Measurements from ENCODE around the gene DYNLT2.
"Not testable (repeated sequence)": the region's sequence is repeated elsewhere in the genome, so short reads cannot be mapped to it uniquely, and the experiment has no call there.

DYNLT2 gene

DNA sequence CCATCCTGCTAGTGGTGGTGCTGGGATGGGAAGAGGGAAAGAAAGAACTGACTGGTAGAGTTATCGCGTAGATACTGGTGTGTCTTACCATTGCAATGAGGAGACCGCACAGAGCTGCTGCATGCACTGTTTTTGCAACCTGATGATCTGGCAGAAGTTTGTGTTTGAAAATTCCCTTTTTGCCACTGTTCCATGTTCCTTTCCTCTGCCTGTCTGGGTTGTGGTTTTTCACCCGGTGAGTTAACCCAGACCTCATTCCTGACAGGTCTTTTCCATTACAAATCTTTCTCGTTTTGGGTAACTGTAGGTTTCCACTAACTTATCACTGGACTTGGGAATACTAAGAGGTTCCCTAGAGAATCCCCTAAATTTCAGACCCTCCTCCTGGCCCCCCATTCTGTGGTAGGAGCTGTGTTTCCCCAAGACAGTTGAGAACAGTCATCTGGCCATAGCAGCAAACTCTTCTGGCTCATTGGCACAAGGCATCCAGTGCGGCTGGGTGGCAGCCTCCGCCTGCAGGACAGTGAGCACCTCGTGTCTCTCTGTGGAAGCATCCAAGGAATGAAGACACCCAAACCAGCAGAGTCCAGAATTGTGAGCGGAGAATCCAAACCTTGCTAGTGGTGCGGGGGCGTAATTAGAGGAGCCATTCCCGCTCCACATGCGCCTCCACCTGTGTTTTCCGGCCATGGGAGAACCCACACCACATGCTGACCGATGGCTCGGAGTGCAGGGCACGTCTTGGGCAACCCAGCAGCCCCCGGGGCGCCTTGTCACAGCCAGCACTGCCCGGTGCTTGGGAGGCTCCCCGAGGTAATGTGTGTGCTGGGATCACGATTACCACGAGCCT is 32.8 kb upstream of the DYNLT2 start:
- DNase-seq (ENCODE audit: low spot score), result no peak

DNA sequence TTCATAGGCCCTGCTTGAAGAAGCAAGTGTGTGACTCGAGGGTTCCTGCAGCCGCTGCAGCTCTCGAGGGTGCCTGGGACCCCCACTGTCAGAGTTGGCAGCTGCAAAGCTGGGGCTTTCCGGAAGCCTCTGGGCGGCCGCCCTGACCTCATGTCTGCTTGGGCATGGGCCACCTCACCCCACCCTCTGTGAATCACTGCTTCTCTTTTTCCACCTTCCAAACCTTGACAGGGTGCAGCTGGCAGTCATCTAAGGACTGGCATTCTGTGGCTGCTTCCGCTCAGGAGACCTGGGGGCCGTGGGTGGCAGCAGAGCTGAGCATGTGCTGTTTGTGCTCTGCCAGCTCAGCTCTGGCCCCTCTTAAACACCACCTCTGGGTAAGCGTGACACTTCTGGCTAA is 32.0 kb upstream of the DYNLT2 start:
- DNase-seq (ENCODE audit: low spot score), result no peak

DNA sequence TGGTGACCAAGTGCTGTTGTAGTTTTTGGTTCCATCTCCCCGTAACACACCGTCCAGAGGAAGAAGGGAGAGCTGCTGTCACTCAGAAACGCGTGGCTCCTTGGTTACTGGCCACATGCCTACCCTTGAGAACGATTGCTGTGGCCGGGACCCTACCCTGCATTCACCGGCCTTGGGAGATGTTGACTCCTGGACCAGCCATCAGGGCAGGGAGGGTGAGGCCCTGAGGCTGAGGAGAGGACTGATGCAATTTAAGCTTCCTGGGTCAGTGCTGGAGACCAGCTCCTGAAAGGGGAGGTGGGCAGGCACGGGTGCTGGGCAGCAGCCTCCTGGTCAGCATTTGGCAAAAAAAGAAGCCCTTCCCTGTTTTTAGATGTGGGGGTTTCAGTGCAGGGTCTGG is 31.6 kb upstream of the DYNLT2 start:
- no peak for DNase-seq (ENCODE audit: low spot score)

- DNase-seq (ENCODE audit: low spot score), result no peak
Measured at GRCh38 chr6:169780571-169781091, 29.3 kb upstream of the DYNLT2 start.

- no peak for DNase-seq (ENCODE audit: low spot score)
Measured at GRCh38 chr6:169779896-169780295, 28.5 kb upstream of the DYNLT2 start.

DNA sequence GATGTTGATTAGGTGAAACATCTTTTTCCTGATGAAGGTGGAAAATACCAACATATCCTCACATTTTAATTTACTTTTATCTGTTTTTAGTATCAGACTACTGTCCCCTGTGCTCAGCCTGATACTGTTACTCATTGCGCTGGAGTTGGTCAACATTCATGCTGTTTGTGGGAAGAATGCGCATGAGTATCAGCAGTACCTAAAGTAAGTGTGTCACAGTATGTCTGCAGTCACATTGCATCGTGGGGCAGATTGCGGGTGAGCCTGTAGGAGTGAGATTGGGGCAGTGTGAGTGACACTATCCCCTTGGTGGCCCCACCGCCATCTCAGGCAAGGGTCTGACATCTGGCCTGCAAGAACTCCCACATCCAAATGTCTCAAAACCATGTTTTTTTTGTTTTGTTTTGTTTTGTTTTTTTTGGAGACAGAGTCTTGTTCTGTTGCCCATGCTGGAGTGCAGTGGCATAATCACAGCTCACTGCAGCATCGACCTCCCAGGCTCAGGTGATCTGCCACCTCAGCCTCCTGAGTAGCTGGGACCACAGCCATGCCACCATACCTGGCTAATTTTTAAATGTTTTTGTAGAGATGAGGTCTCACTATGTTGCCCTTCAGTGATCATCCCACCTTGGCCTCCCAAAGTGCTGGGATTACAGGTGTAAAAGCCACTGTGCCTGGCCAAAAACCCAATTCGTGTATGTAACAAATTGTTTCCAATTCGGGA is 27.9 kb upstream of the DYNLT2 start:
- no peak for DNase-seq (ENCODE audit: low spot score)

- no peak for DNase-seq (ENCODE audit: low spot score)
Measured at GRCh38 chr6:169778646-169779045, 27.3 kb upstream of the DYNLT2 start.

- DNase-seq (ENCODE audit: low spot score), result no peak
Measured at GRCh38 chr6:169777896-169778295, 26.5 kb upstream of the DYNLT2 start.

- DNase-seq (ENCODE audit: low spot score), result no peak
Measured at GRCh38 chr6:169776379-169776778, 25.0 kb upstream of the DYNLT2 start.

GRCh38 chr6:169775321-169775720 is 23.9 kb upstream of the DYNLT2 start:
- no peak for DNase-seq (ENCODE audit: low spot score)

GRCh38 chr6:169774347-169774746 is 23.0 kb upstream of the DYNLT2 start:
- DNase-seq (ENCODE audit: low spot score), result no peak

DNA sequence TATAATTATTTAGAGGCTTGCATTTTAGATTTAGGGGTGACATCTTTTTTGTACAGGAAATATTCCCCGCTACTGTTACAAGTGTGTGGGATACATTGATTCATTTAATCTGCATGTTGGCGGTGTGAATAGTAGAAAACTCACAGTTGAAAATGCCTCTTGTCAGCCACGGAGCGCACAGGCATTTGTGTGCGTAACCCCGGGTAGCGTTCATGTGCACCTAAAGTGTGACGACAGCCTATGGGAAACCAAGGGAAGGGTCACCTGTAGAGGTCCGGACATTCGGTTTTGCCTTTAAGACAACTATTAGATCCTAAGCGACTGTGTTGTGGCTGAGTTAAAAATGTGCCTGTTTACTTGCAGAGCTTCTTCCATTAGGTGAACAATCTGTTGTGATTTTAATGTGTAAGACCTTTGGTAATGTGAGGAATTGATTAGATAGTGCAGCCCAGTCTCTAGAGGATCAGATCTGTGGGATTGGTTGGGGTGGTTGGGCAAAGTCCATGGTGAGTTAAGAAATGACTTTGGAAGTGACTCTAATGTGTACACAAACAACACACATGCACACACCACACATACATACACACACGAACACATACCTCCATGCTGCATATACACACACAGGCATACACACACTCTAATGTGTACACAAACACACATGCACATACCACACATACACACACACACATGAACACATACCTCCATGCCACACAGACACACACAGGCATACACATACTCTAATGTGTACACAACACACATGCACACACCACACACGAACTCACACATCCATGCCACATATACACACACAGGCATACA is 15.8 kb upstream of the DYNLT2 start:
- DNase-seq (ENCODE audit: low spot score), result no peak

DNA sequence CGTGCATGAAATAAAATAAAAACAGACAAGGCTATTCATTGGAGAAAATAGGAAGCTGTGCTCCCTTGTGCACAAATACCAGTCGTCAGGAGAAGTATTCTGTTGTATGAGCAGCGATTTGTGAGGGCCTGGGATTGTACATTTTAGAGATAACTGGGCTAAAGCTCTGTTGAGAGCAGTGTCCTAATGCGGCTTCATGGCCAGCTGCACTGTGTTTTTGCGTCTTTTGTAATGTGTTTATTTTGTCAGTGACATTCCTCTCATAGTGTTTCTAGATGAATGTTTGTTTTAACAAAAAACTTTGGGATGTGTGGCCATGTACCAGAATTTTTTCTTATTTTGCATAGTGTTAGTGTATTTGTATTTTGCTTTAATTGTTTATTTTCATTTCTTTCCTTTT is 14.9 kb upstream of the DYNLT2 start:
- DNase-seq (ENCODE audit: low spot score), result no peak

- DNase-seq (ENCODE audit: low spot score), result not testable (repeated sequence)
Measured at GRCh38 chr6:169765789-169766188, 14.4 kb upstream of the DYNLT2 start.

DNA sequence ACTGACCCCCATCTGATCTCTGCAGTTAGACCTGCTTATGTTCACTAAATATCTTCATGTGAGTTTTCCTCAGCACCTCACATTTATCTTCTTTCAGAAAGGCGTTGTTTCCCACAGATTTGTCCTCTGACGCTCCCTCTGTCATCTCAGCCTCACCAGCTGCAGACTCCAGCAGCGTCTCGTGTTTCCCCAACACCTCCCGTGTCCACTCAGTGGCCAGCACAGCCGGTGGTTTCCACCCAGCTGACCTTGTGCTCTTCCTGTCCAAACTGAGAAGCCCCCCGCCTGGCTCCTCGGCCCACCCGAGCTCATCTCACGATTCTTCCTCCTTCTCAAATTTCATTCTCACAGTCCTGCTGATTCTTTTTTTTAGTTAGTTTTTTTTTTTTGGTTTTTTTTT is 12.5 kb upstream of the DYNLT2 start:
- no peak for DNase-seq (ENCODE audit: low spot score)

DNA sequence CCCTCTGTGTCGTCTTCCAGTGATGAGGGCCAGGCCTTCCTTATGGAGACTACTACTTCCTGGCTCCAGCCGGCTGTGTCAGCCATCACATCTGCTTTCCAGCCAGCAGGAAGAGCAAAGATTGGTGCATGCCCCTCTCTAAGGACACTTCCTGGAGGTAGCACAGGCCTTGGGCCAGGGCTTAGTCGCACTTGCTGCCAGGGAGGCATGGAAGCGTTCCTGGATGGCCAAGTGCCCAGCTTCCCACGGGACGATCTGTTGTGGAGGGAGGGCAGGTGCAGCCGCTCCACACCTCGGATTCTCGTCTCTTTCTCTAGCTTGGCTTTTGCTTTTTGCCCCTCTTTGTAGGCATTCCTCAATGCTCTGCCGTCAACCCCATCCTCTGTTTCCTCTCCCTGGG is 11.9 kb upstream of the DYNLT2 start:
- DNase-seq (ENCODE audit: low spot score), result no peak

- no peak for DNase-seq (ENCODE audit: low spot score)
Measured at GRCh38 chr6:169755162-169755561, 3.8 kb upstream of the DYNLT2 start.

- no peak for DNase-seq (ENCODE audit: low spot score)
Measured at GRCh38 chr6:169752074-169752623, 777 bp upstream of the DYNLT2 start.

DNA sequence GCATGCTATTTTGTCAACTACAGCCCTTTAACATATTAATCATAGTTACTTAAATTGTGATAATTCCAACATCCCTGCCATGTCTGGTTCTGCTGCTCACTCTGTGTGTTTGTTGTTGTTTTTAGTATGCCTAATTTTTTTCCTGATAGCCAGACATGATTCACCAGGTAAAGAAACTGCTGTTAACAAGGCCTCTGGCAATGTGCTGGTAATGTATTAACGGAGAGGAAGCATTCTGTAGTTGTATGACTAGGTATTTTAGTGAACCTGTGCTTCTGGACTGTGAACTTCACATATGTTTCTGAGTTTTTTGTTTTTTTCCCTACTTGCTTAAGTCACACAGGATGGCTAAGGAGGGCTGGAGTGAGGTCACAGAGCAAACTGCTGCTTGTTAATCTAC is 4.8 kb downstream of the DYNLT2 start:
- no peak for DNase-seq (ENCODE audit: low spot score)

GRCh38 chr6:169745405-169745804 is 6.0 kb downstream of the DYNLT2 start:
- DNase-seq (ENCODE audit: low spot score), result no peak

DNA sequence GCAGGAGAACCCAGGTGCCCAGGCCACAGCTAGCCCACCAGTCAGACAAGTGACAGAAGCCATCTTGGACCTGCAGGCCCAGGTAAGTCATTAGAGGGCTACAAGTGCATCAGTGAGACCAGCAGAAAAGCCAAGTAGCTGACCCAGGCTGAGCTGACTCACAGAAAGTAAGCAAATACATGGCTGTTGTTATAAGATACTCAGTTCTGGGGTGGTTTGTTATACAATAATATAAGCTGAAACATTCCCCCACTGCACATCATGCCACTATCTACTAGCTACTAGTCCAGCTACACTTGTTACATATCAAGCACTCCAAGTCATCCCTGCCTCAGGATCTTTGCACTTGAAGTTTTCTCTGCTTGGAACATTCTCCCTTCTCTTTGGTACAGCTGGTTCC is 10.0 kb downstream of the DYNLT2 start:
- DNase-seq (ENCODE audit: low spot score), result no peak

GRCh38 chr6:169738976-169739529 is 12.3 kb downstream of the DYNLT2 start:
- DNase-seq (ENCODE audit: low spot score), result no peak

Data from D341Med (cell line).